HTERT RPE-1 (cell line): ENCODE data around the gene STEAP1.
"Not testable (repeated sequence)": the region's sequence is repeated elsewhere in the genome, so short reads cannot be mapped to it uniquely, and the experiment has no call there.

Experiments
- in situ Hi-C: fragments of 300-500 bp; cut with MboI; formaldehyde crosslinking; loops from 4 replicates; pipeline ENCODE4 v1.14.3; 2020; ENCODE audit warnings: low sequenced_read_pairs

The STEAP1 gene

DNA sequence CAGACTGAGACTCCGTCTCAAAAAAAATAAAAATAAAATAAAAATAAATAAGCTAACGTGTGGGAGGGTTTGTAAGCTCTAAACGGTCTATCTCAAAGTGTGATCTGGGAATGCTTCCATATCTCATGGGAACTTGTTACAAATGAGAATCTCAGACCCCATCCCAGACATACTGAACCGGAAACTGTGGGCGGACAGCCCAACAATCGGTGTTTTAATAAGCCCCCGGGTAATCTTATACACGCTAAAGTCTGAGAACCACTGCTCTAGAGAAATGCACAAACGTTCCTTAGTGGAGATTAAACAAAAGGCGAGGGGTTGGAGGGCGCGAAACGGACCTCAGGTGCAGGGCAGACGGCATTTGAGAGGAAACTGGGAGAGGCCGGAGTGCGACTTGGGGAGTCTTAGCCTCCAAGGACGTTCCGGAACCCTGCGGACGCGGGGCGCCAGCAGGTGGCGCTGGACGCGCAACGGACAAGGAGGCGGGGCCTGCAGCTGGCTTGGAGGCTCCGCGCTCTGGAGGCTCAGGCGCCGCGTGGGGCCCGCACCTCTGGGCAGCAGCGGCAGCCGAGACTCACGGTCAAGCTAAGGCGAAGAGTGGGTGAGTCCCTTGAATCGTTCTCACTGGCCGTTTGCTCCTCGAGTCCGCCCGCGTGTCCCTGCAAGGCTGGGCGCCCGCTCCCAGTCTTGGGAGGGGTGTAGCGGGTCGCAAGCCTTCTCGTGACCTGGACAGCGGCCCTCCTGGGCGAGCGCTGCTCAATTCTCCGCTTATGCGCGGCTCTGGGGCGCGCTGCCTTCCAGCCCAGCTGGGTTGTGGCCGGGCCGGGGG is at the start of gene STEAP1:
STEAP1 (plus strand) TSS at position 527 of the 829 bp plus-strand sequence. CDS start 5,320 bp downstream, outside the sequence.
- in situ Hi-C loops: not testable (repeated sequence)

GRCh38 chr7:90114972-90115371 is 39.3 kb upstream of the STEAP1 start:
- in situ Hi-C loops: not testable (repeated sequence)

DNA sequence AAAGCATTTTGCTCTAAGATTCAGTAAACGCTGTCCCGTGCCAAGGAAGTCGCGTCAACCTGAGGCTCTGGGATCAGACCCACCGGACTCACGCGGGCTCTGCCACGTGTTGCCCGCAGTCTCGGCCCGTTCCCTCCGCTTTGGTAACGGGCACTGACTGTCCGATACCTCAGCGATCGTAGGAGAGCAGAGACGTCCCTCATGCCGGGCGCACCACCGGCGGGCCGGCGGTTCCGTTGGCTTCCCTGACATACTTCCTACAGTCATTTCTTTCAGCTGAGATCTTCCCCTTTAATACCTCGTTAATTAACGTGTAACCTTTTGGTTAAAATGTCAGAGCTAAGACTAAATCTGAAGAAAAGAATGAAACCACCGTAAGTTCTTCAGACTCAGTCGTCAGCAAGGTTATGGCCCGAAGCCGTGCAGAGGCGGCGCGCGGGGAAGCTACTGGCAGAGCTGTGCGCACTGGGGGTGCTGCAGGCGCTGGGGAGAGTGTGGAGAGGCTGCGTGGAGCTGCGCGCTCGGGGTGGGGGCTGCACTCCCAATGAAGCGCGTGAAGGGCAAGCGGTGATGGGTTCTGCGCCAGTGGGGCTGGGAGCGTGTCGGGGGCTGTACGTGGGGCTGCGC is 35.6 kb upstream of the STEAP1 start:
- in situ Hi-C loops: not testable (repeated sequence)

DNA sequence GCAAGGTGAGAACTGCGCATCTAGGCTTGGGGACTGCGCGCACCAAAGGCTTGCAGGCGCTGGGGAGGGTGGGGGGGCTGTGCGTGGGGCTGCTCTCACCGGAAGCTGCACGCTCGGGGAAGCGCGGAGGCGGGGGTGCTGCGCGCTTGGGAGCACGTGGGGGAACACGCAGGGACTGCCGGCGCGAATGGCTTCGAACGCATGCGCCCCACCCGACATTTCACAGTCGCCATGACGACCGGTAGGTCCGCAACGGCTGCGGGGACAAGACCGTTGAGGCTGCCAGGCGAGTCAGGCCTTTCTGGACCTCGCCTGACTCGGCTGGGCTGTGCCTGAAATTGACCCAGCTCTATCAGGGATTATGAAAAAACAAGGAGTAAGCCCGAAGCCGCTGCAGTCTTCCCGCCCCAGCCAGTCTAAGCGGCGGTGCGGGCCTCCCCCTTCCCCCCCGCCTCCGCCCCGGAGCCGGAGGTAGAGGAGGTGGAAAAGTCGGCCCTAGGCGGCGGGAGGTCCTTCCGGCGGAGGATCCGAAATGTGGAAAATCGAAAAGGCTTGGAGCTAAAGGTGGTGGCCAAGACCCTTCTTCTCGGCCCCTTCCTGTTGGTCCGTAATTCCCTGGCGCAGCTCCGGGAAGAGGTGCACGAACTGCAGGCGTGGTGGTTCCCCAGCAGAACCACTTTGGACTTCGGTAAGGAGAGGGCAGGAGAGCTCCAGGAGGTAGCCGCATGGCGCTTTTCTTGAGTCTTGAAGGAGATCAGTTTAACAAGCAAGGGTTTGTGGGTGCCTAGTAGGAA is 34.9 kb upstream of the STEAP1 start:
- in situ Hi-C loops: no loop called here

- in situ Hi-C loops: not testable (repeated sequence)
These were observed 34.1 kb upstream of the STEAP1 start for GRCh38 chr7:90120205-90120604.

DNA sequence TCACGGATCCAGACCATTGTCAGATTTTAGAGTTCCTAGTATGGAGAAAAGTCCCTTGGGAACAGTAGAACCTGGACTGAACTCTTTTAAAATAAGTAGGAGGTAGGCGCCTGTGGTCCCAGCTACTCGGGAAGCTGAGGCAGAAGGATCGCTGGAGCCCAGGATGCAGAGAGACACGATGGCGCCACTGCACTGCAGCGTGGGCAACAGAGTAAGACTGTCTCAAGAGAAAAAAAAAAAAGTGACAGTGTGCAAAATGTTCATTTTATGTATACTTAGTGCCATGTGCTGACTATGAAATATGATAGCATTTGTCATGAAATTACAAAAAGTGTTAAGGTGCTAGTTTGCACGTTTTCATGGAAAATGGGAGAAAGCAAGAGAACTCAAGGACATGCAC is 22.5 kb upstream of the STEAP1 start:
- in situ Hi-C loops: not testable (repeated sequence)

DNA sequence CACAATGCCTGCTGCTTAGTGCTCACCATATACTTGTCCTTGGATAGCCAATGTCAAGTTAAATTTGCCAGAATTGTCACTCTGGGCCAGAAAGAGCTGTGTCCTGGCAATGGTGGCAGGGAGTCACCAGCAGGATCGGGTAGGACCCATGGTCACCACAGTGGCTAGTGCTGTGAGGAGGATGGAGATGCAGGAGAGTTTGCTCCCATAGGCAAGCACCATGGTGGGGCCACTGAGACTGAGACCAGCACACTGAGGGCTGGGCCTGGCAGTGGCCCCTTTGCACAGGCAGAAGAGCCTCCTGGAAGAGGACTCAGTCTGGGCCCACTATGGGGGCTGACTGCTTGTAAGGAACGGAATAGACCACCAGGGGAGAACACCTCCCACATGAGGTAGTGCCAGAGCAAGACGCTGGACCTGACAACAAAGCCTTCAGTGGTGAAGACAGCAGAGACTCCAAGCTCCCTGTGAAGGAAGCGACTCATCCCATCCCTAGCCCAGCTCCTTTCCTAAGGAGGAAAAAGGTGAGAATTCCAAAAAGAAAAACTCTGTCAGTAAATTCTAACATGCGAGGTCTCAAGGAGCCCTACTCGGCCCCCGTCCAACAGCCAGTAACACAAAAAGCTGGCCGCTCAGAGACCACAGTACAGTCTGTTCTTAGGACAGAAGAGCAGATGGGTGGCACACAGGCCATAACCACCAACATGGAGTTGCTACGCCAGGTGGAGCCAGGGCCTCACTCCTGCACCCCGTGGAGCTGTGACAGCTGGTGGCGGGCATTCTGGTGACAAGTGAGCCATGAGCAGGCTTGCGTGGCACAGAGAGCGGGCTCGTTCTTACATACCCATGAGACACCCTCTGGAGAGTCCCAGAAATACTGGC is 6.9 kb upstream of the STEAP1 start:
- in situ Hi-C loops: not testable (repeated sequence)

DNA sequence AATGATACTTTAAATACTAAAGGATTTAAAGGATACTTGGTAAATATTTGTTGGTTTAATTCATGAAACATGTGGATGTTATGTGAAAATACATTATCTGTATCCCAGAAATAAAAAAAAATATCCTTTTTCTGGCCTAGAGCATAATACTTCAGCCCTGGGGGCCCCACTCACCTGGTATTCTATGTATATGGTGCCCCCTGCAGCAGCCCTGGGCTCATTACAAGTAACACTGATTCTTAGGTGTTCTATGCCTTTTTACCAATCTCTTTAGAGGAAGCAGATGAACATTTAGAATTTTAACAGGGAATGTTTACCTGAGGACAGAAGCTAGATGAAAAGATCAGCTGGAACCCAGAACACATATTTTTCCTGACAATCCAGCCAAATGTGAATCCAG is 4.8 kb upstream of the STEAP1 start:
- in situ Hi-C loops: not testable (repeated sequence)

GRCh38 chr7:90151884-90152283 is 2.4 kb upstream of the STEAP1 start:
- in situ Hi-C loops: not testable (repeated sequence)

DNA sequence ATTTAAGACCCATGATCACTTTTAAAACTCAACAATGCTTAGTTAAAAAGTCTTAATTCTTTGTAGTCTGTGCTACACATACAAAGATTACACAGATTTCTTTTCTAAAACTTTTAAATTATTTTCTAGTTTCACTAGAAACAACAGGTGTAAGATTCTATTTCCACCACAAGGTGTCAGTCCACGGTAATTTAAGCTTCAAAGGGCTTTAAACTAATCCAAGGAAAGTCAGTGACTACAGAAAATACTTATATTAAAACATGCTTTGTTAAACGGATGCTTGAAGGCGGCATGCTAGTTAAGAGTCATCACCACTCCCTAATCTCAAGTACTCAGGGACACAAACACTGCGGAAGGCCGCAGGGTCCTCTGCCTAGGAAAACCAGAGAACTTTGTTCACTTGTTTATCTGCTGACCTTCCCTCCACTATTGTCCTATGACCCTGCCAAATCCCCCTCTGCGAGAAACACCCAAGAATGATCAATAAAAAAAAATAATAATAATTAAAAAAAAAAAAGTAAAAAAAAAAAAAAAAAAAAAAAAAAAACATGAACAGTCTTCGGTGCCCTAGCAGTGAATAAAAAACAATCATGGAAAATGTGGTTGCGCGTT is 1.5 kb upstream of the STEAP1 start:
- in situ Hi-C loops: not testable (repeated sequence)

GRCh38 chr7:90155206-90155605 is 937 bp downstream of the STEAP1 start:
- in situ Hi-C loops: no loop called here

DNA sequence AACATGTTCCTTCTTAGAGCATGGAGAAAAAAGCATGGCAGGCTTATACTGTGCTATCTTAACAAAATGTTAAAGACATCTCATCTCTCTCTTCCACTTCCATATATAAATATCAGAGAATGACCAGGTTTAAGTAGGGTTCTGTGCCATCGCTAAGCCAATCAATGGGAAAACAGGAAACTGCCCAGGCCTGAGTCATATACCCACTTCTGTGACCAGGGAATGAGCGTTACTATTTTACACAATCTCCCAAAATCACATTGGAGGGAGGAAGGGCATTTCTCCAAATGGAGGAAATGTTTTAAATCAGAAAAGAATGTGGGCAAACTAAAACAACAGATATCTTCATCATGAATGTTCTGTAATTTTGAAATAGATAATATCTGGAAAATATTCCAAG is 3.1 kb downstream of the STEAP1 start:
- in situ Hi-C loops: not testable (repeated sequence)

GRCh38 chr7:90157761-90158350 is 3.6 kb downstream of the STEAP1 start:
- in situ Hi-C loops: not testable (repeated sequence)

GRCh38 chr7:90163534-90163933 is 9.3 kb downstream of the STEAP1 start:
- in situ Hi-C loops: no loop called here

DNA sequence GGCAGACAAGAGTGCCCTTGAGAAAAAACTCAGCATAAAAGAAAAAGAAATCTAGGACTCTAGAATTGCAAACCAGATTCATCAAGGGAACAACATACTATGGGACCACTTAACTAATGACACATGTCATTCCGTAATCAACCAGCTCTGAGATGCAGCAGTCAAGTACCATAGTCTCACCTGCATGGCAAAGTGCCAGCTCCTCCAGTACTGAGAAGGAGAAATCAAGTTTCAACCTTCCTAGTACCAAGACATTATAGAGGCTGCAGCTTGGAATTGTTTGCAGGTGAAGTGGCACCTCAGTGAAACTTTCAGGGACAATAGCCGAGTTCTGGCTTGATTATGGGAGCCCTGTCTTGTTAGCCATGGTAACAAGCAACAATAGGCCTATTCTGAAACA is 11.5 kb downstream of the STEAP1 start:
- in situ Hi-C loops: no loop called here

DNA sequence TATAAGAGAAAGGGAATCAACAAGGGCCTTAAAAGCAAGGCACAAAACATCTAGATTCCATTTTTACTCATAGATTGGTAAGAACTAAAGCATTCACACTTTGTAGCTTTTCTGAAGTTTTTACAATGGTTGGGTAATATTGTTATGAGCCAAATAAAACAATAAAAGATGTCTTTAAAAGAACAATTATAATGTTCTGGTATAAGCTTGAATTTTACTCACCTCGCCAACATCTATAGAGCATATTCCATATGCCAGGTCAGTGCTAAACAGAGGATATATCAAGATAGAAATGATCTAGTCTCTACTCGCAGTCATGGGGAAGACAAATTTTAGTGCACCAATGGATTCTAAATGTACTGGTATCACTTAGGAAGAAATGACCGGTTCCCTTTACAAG is 11.9 kb downstream of the STEAP1 start:
- in situ Hi-C loops: no loop called here

- in situ Hi-C loops: no loop called here
These were observed 13.1 kb downstream of the STEAP1 start for GRCh38 chr7:90167361-90167760.

DNA sequence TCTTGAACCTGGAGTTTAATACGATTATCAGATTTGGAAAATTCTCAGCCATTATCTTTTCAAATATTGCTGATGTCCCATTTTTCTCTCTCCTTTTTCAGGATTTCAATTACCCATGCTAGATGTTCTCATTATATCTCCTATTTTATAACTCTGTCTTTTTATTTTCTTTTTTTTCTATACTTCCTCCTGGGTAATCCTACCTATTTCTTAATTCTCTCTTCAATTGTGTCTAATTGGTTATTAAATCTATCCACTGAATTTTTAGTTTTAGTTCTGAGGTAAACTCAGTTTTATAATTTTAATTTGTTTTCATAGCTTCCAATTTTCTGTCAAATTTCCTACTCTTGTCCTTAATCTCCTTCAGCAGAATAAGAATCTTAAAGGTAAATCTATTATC is 15.6 kb downstream of the STEAP1 start:
- in situ Hi-C loops: no loop called here

DNA sequence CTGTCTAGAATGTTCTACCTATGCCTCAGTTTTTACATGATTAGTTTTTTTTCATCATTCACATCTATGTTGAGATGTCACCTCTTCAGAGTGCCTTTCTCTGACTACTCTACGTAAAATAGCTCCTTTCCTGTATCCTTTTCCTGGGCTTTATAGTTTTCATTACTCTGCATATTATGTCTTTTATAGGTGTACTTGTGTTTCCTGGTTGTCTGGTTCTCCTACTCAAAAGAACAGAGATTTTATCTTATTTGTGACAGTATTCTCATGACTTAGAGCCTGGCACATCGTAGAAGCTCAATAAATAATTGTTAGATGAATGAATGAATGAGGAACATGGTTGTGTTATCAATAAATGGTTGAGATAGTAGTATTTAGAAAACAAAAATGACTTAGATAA is 17.9 kb downstream of the STEAP1 start:
- in situ Hi-C loops: no loop called here

GRCh38 chr7:90172624-90173023 is 18.4 kb downstream of the STEAP1 start:
- in situ Hi-C loops: no loop called here
